ENCODE measurements around the gene SMYD4.
A peak's percentile ranks its signal among the peaks of the same experiment; 100 is the strongest.

DNA sequence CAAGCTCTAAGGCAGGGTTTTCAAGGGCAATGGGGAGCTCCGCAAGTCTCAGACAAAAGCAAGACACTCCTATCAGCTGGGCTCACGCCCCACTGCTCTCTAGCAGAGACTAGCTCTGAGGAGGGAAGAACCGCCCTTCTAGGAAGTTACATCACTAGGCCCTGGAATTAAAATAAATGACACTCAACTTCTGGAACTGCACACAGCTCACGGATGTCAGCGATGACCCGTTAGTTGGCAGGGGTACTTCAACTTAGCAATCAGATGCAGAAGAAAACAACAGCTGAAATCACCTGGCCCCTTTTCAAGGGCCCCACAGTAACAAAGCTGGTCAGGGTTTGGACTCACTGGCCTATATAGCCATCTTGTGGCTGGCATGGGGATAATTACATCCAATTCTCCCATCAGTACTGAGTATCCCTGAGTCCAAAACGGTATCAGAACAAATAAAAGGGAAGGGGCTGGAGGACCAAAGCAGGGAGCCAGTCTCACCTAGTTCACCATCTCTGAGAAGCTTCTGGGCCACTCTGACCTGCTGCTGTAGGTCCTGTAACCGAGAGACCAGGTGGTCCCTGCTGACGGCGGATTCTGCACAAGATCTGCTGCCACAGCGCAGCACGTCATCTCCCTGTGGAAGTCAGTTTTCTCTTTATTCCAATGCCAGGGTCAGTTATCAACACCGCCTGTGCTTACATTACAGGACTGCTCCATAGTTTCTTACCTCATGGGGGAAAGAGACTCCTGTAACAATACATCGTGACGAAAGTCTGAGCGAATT is 45.7 kb downstream of the SMYD4 start:
- TF ChIP-seq, protein P1, sequence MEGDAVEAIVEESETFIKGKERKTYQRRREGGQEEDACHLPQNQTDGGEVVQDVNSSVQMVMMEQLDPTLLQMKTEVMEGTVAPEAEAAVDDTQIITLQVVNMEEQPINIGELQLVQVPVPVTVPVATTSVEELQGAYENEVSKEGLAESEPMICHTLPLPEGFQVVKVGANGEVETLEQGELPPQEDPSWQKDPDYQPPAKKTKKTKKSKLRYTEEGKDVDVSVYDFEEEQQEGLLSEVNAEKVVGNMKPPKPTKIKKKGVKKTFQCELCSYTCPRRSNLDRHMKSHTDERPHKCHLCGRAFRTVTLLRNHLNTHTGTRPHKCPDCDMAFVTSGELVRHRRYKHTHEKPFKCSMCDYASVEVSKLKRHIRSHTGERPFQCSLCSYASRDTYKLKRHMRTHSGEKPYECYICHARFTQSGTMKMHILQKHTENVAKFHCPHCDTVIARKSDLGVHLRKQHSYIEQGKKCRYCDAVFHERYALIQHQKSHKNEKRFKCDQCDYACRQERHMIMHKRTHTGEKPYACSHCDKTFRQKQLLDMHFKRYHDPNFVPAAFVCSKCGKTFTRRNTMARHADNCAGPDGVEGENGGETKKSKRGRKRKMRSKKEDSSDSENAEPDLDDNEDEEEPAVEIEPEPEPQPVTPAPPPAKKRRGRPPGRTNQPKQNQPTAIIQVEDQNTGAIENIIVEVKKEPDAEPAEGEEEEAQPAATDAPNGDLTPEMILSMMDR (IDR thresholded peaks at IDR 0.05 in 8 of 11, conservative IDR thresholded peaks at IDR 0.05 in 3 of 11): peak; percentile 42 to 84 (median 65)
- TF ChIP-seq POLR2AphosphoS5 (IDR thresholded peaks at IDR 0.05): peak in 1 of 3 donors; percentile 91

Measured in spleen (tissue), 7 donors.